Activated naive CD8-positive, alpha-beta T cell treated with anti-CD3 and anti-CD28 coated beads for 36 hours (primary cell): ENCODE results near the gene LHX3. TPM values are rescaled to one million over a fixed set of nuclear protein-coding genes. Genes with fewer than 3 reads are reported as not detected.

Experiments used
- DNase-seq: peaks from one replicate; pipeline ENCODE4 v3.0.0; 2021
- H3K27ac Mint-ChIP-seq: one replicate; pipeline ENCODE4 v1.8.0; 2022; ENCODE audit warnings: mild to moderate bottlenecking, moderate library complexity, mixed read lengths
- H3K27me3 Mint-ChIP-seq: one replicate; pipeline ENCODE4 v1.8.0; 2022; ENCODE audit warnings: mild to moderate bottlenecking, mixed read lengths
- H3K36me3 Mint-ChIP-seq: one replicate; pipeline ENCODE4 v1.8.0; 2021; ENCODE audit warnings: mild to moderate bottlenecking, mixed read lengths
- H3K4me1 Mint-ChIP-seq: one replicate; pipeline ENCODE4 v1.8.0; 2021; ENCODE audit warnings: mixed read lengths
- H3K4me3 Mint-ChIP-seq: one replicate; pipeline ENCODE4 v1.8.0; 2022; ENCODE audit warnings: mild to moderate bottlenecking, moderate library complexity, mixed read lengths
- H3K9me3 Mint-ChIP-seq: one replicate; pipeline ENCODE4 v1.8.0; 2022; ENCODE audit warnings: mixed read lengths
- total RNA-seq, 2 experiments: library from RNA; stranded (reverse); gene quantifications; one replicate each; pipeline ENCODE4 v1.2.3, GENCODE V29; 2021

LHX3 gene
- total RNA-seq, 2 experiments from 2014 or later, result not detected

DNA sequence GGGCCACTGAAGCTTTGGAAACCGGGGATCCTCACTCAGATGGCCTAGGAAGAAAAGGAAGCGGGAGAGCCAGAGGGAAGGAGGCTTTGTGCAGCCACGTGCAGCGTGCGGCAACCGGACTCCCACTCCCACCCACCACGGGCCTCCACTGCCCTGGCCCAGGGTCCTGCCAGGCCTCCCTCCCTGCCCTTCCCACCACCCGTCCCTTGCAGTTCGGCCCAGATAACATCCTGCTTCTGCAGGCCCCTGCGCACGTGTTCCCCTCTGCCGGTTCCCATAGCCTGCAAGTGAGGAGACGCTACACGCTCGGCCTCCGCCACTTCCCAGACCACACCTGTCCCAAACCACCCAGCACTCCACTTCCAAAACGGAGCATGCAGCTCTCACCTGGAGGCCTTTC lies 4.3 kb upstream of the LHX3 start:
- H3K4me1 Mint-ChIP-seq, result no peaks in the 10 kb centered on the region
- DNase-seq, result no peak
- no peaks in the 10 kb centered on the region for H3K9me3 Mint-ChIP-seq
- H3K27me3 Mint-ChIP-seq, result peaks cover 5% of the 10 kb centered on the region
- no peak overlapping the region for H3K27ac Mint-ChIP-seq
- peaks cover 18% of the 10 kb centered on the region for H3K36me3 Mint-ChIP-seq
- no peak overlapping the region for H3K4me3 Mint-ChIP-seq

GRCh38 chr9:136208675-136209074 lies 3.7 kb upstream of the LHX3 start:
- no peak for DNase-seq
- no peak overlapping the region for H3K27ac Mint-ChIP-seq
- no peaks in the 10 kb centered on the region for H3K9me3 Mint-ChIP-seq
- no peak overlapping the region for H3K4me3 Mint-ChIP-seq
- peaks cover 12% of the 10 kb centered on the region for H3K36me3 Mint-ChIP-seq
- H3K27me3 Mint-ChIP-seq, result peaks cover 11% of the 10 kb centered on the region
- no peaks in the 10 kb centered on the region for H3K4me1 Mint-ChIP-seq

DNA sequence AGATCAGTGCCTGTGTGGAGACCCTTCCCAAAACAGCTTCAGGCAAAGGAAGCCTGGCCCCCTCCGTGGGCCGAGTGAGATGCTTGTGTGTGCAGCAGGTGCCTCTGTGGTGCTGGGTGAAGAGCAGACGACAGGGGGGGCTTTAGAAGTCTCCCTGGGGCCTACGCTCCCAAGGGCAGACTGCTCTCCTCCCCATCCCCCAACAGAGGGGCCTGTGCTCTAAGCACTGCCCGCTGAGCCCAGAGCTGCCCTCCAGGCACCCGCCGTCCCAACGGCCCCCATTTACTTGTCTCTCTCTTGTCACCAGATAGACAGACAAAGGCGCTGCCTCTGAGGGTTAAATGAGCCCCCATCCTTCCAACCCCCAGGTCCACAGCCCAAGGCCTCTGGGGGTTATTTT lies 2.7 kb upstream of the LHX3 start:
- no peaks in the 10 kb centered on the region for H3K9me3 Mint-ChIP-seq
- H3K36me3 Mint-ChIP-seq, result peaks cover 8% of the 10 kb centered on the region
- DNase-seq, result no peak
- no peak overlapping the region for H3K27ac Mint-ChIP-seq
- no peaks in the 10 kb centered on the region for H3K4me1 Mint-ChIP-seq
- H3K27me3 Mint-ChIP-seq, result peaks cover 19% of the 10 kb centered on the region
- no peak overlapping the region for H3K4me3 Mint-ChIP-seq

DNA sequence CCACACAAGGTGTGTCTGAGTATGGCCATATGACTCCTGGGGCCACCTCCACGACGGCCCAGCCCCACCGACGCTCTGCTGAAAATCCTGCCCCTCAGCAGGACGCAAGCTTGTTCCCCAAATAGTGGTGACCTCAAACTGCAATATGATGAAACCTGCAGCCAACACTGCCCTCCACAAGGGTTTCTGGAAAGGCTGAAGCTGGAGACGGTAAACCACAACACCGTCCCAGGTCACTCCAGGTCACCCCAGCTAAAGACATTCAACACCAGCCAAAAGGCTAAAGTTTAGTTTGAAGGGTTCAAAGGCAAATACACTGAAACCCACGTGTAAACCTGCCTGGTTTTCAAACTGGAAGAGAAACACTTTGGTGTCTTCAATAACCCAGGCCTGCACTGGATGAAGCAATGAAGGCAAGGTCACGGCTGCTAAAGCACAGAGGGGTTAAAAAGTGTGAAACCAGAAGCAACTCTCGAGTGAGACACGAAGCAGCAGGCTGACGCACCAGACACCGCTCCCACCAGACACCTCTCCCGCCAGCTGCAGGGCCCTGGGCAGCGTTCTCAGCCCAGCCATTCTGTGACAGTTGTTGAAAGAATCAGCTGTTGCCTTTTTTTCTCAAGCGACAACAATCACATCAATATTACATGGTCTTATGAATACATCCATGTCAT lies 1.8 kb upstream of the LHX3 start:
- Mint-ChIP-seq H3K27me3 (peaks cover 26% of the 10 kb centered on the region), H3K36me3 (peaks cover 8% of the 10 kb centered on the region), H3K27ac (no peak overlapping the region), H3K4me1 (no peaks in the 10 kb centered on the region), H3K4me3 (no peak overlapping the region), H3K9me3 (no peaks in the 10 kb centered on the region)
- no peak for DNase-seq

- H3K36me3 Mint-ChIP-seq, result peaks cover 8% of the 10 kb centered on the region
- H3K4me1 Mint-ChIP-seq, result no peaks in the 10 kb centered on the region
- no peak overlapping the region for H3K27ac Mint-ChIP-seq
- no peak overlapping the region for H3K4me3 Mint-ChIP-seq
- H3K9me3 Mint-ChIP-seq, result no peaks in the 10 kb centered on the region
- DNase-seq, result no peak
- peaks cover 35% of the 10 kb centered on the region for H3K27me3 Mint-ChIP-seq
Measured at GRCh38 chr9:136205707-136205992, 722 bp upstream of the LHX3 start.

DNA sequence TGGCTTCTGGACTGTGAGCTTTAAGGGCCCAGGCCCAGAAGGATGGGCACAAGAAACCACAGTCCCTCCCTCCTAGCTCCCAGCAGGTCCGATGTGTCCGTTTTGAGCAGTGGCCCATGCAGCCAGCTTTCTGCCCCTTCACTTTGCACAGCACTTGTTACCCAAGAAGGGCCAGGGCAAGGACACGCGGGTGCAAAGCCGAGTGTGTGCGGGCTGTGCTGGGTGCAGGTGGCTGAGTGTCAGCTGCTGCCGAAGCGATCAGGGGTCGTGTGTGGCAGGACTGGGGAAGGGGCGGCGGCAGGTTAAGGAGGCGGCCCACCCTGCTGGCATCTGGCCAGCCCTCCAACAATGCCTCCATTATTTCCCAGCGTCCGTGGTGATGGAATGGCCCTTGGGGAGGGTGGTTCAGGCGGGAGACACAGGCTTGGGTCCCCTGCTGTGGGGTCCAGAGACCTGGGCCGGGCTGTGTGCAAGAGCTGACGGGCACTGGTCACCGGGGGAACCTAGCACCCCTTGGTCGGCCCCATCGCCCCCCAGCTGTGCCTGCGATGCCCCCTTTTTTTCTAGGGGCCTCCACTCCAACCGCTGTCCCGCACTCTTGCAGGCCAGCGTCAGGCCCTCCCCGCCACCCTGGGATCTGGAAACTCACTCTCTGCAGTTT lies 653 bp downstream of the LHX3 start:
- Mint-ChIP-seq H3K27ac (no peak overlapping the region), H3K36me3 (peaks cover 4% of the 10 kb centered on the region), H3K27me3 (peaks cover 46% of the 10 kb centered on the region), H3K4me3 (no peak overlapping the region), H3K9me3 (no peaks in the 10 kb centered on the region), H3K4me1 (no peaks in the 10 kb centered on the region)
- no peak for DNase-seq

- Mint-ChIP-seq H3K4me3 (no peak overlapping the region), H3K27ac (no peak overlapping the region), H3K27me3 (peaks cover 48% of the 10 kb centered on the region), H3K9me3 (no peaks in the 10 kb centered on the region), H3K4me1 (no peaks in the 10 kb centered on the region), H3K36me3 (peaks cover 4% of the 10 kb centered on the region)
- no peak for DNase-seq
Measured at GRCh38 chr9:136203408-136204144, 1.4 kb downstream of the LHX3 start.

GRCh38 chr9:136202454-136203407 lies 2.2 kb downstream of the LHX3 start:
- Mint-ChIP-seq H3K9me3 (no peaks in the 10 kb centered on the region), H3K36me3 (peaks cover 4% of the 10 kb centered on the region), H3K27ac (no peak overlapping the region), H3K4me3 (no peak overlapping the region), H3K4me1 (no peaks in the 10 kb centered on the region), H3K27me3 (peaks cover 57% of the 10 kb centered on the region)
- no peak for DNase-seq

DNA sequence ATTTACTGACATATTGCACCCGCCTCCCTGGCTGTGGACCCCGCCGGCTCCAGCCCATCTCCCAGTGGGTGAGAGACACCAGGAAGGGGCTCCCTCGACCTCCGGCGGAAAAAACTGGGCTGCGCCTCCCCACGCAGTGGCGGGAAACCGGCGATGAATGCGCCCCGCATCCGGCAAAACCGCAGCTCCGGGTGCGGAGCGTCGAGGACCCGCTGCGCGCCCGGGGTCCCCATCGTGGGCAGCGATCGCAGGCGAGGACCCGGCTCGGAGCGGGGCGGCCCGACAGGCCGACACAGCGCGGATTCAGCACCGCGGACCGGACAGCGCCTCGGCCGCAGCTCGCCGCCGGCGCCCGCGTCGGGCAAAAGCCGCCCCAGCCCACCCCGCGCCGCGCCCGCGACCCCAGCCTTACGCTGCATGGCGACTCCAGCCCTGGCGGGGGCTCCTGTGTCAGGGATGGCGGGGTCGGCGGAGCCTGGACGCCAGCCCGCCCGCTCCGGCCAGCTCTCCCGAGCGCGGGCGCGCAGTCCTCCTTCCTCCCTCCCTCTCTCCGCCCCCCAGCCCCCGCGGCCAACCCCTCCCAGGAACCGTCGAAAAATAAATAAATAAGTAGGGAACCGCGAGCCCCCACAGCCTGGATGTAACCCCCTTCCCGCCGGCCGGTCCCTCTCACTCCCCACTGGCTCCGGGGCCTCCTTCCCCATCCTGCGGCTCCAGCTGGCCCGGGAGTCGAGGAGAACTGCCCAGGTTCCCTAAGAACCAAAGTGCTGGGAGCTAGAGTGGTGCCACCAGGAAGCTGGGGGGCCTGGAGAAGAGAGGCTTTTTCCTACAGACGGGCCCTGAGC lies 3.1 kb downstream of the LHX3 start:
- peak; percentile 30 for DNase-seq
- Mint-ChIP-seq H3K4me1 (peaks cover under 1% of the 10 kb centered on the region), H3K27ac (no peak overlapping the region), H3K27me3 (peaks cover 65% of the 10 kb centered on the region), H3K36me3 (no peaks in the 10 kb centered on the region), H3K9me3 (no peaks in the 10 kb centered on the region), H3K4me3 (no peak overlapping the region)

DNA sequence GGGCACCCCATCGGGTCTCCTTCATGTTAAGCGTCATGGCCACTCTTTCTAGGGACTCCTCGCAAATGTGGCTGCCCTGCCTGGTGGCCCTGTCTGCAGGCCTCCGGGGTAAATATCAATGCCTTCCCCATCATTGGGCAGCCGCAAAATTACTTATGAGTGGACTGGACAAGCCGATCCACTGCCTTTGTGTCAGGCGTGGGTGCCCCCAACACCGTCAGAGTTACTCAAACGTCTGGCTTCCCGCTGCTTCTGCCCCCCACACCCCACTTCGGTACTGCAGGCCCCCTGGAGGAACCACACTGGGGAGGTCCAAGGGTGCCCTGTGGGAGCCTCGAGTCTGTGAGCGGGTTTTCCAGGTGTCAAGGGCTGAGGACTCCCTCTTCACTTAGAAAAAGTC lies 3.8 kb downstream of the LHX3 start:
- DNase-seq, result no peak
- Mint-ChIP-seq H3K36me3 (no peaks in the 10 kb centered on the region), H3K27ac (no peak overlapping the region), H3K4me1 (peaks cover 5% of the 10 kb centered on the region), H3K4me3 (no peak overlapping the region), H3K9me3 (no peaks in the 10 kb centered on the region), H3K27me3 (peaks cover 71% of the 10 kb centered on the region)

GRCh38 chr9:136200424-136200823 lies 4.5 kb downstream of the LHX3 start:
- H3K9me3 Mint-ChIP-seq, result no peaks in the 10 kb centered on the region
- DNase-seq, result no peak
- H3K36me3 Mint-ChIP-seq, result no peaks in the 10 kb centered on the region
- H3K27ac Mint-ChIP-seq, result no peak overlapping the region
- H3K4me3 Mint-ChIP-seq, result no peak overlapping the region
- H3K4me1 Mint-ChIP-seq, result peaks cover 5% of the 10 kb centered on the region
- peaks cover 77% of the 10 kb centered on the region for H3K27me3 Mint-ChIP-seq

GRCh38 chr9:136199391-136200288 lies 5.3 kb downstream of the LHX3 start:
- no peaks in the 10 kb centered on the region for H3K36me3 Mint-ChIP-seq
- DNase-seq, result no peak
- H3K4me1 Mint-ChIP-seq, result peaks cover 5% of the 10 kb centered on the region
- H3K27me3 Mint-ChIP-seq, result peaks cover 84% of the 10 kb centered on the region
- no peak overlapping the region for H3K27ac Mint-ChIP-seq
- no peaks in the 10 kb centered on the region for H3K9me3 Mint-ChIP-seq
- no peak overlapping the region for H3K4me3 Mint-ChIP-seq

GRCh38 chr9:136198605-136199083 lies 6.3 kb downstream of the LHX3 start:
- Mint-ChIP-seq H3K9me3 (no peaks in the 10 kb centered on the region), H3K36me3 (no peaks in the 10 kb centered on the region), H3K4me3 (no peak overlapping the region), H3K4me1 (peaks cover 5% of the 10 kb centered on the region), H3K27ac (no peak overlapping the region), H3K27me3 (peaks cover 82% of the 10 kb centered on the region)
- DNase-seq, result no peak
